H9 (cell line): ENCODE results near the gene RS1. TPM values are rescaled to one million over a fixed set of nuclear protein-coding genes. Genes with fewer than 3 reads are reported as not detected.

Source experiments
- DNase-seq: peaks from one replicate; pipeline ENCODE4 v3.0.0-alpha.2; 2017
- H2AFZ ChIP-seq: one replicate; pipeline ENCODE4 v1.6.1; 2013; ENCODE audit warnings: mild to moderate bottlenecking, low read length, control low read depth, moderate library complexity
- H2AK5ac ChIP-seq: 2 replicates; pipeline ENCODE4 v1.6.1; 2013; ENCODE audit warnings: low read length, control low read depth, mixed read lengths; ENCODE audit not compliant: insufficient read length
- H2BK120ac ChIP-seq: one replicate; pipeline ENCODE4 v1.6.1; 2013; ENCODE audit warnings: low read depth, mild to moderate bottlenecking, low read length, control low read depth, inconsistent platforms; ENCODE audit not compliant: poor library complexity, severe bottlenecking
- H2BK12ac ChIP-seq: 2 replicates; pipeline ENCODE4 v1.6.1; 2013; ENCODE audit warnings: low read length, control low read depth, mixed read lengths, low read depth; ENCODE audit not compliant: insufficient read length
- H2BK15ac ChIP-seq: 2 replicates; pipeline ENCODE4 v1.6.1; 2013; ENCODE audit warnings: low read depth, low read length, control low read depth
- H2BK20ac ChIP-seq: one replicate; pipeline ENCODE4 v1.6.1; 2013; ENCODE audit warnings: low read depth, mild to moderate bottlenecking, low read length, control low read depth, inconsistent platforms; ENCODE audit not compliant: poor library complexity, severe bottlenecking
- H2BK5ac ChIP-seq: 2 replicates; pipeline ENCODE4 v1.6.1; 2013; ENCODE audit warnings: low read length, control low read depth, mixed read lengths; ENCODE audit not compliant: insufficient read length
- H3K14ac ChIP-seq: 2 replicates; pipeline ENCODE4 v1.6.1; 2013; ENCODE audit warnings: low read length, control low read depth; ENCODE audit not compliant: insufficient read depth
- H3K18ac ChIP-seq: 2 replicates; pipeline ENCODE4 v1.6.1; 2013; ENCODE audit warnings: low read depth, mild to moderate bottlenecking, mixed read lengths, low read length, control low read depth; ENCODE audit not compliant: insufficient read length
- H3K23ac ChIP-seq: 2 replicates; pipeline ENCODE4 v1.6.1; 2013; ENCODE audit warnings: low read length, control low read depth, mixed read lengths, low read depth; ENCODE audit not compliant: insufficient read length
- H3K23me2 ChIP-seq: 2 replicates; pipeline ENCODE4 v1.6.1; 2013; ENCODE audit warnings: low read depth, mild to moderate bottlenecking, mixed read lengths, low read length, control low read depth; ENCODE audit not compliant: insufficient read length, poor library complexity, severe bottlenecking
- H3K27ac ChIP-seq: 2 replicates; pipeline ENCODE4 v1.5.1; 2013; ENCODE audit warnings: low read length, control low read depth, mixed read lengths, low read depth; ENCODE audit not compliant: insufficient read length
- H3K27me3 ChIP-seq: 2 replicates; pipeline ENCODE4 v1.6.1; 2013; ENCODE audit warnings: low read length, control low read depth, inconsistent platforms; ENCODE audit not compliant: insufficient read depth
- H3K4ac ChIP-seq: 2 replicates; pipeline ENCODE4 v1.6.1; 2013; ENCODE audit warnings: low read depth, mild to moderate bottlenecking, control low read depth, inconsistent platforms, low read length, moderate library complexity
- H3K4me1 ChIP-seq: 2 replicates; pipeline ENCODE4 v1.6.1; 2013; ENCODE audit warnings: low read length, control low read depth, inconsistent platforms; ENCODE audit not compliant: insufficient read depth
- H3K4me2 ChIP-seq: 2 replicates; pipeline ENCODE4 v1.6.1; 2013; ENCODE audit warnings: low read length, control low read depth, mixed read lengths; ENCODE audit not compliant: insufficient read length, insufficient read depth
- H3K56ac ChIP-seq: 2 replicates; pipeline ENCODE4 v1.6.1; 2013; ENCODE audit warnings: low read depth, mild to moderate bottlenecking, mixed read lengths, low read length, control low read depth; ENCODE audit not compliant: insufficient read length
- H3K79me1 ChIP-seq: 2 replicates; pipeline ENCODE4 v1.6.1; 2013; ENCODE audit warnings: low read depth, mild to moderate bottlenecking, moderate library complexity, low read length, control low read depth, inconsistent platforms; ENCODE audit not compliant: insufficient read depth, poor library complexity, severe bottlenecking
- H3K79me2 ChIP-seq: 2 replicates; pipeline ENCODE4 v1.6.1; 2013; ENCODE audit warnings: low read length, control low read depth, inconsistent platforms; ENCODE audit not compliant: insufficient read depth
- H3K9ac ChIP-seq: 2 replicates; pipeline ENCODE4 v1.6.1; 2013; ENCODE audit warnings: low read length, control low read depth, mixed read lengths; ENCODE audit not compliant: insufficient read length; ENCODE audit errors: extremely low read depth
- H3K9me3 ChIP-seq: one replicate; pipeline ENCODE4 v1.6.1; 2013; ENCODE audit warnings: low read depth, low read length, inconsistent platforms; ENCODE audit not compliant: control insufficient read depth
- H3T11ph ChIP-seq: one replicate; pipeline ENCODE4 v1.6.1; 2013; ENCODE audit warnings: mild to moderate bottlenecking, low read length, control low read depth, inconsistent platforms
- H4K20me1 ChIP-seq: one replicate; pipeline ENCODE4 v1.6.1; 2013; ENCODE audit not compliant: control insufficient read depth, insufficient read length, insufficient read depth
- H4K5ac ChIP-seq: 2 replicates; pipeline ENCODE4 v1.6.1; 2013; ENCODE audit warnings: low read depth, mild to moderate bottlenecking, mixed read lengths, low read length, control low read depth; ENCODE audit not compliant: insufficient read length
- H4K8ac ChIP-seq: replicated peaks from 2 replicates; pipeline ENCODE4 v1.6.1; 2013; ENCODE audit warnings: low read length, control low read depth, mixed read lengths, low read depth; ENCODE audit not compliant: insufficient read length
- H4K91ac ChIP-seq: 2 replicates; pipeline ENCODE4 v1.6.1; 2013; ENCODE audit warnings: low read depth, mild to moderate bottlenecking, moderate library complexity, mixed read lengths, low read length, control low read depth; ENCODE audit not compliant: insufficient read length
- H3K27ac Mint-ChIP-seq, 3 experiments: 2 replicates in 2 of 3; 3 replicates in 1 of 3; pipeline ENCODE4 v1.8.0; 2020 to 2021; ENCODE audit warnings: mixed read lengths in 3 of 3, mild to moderate bottlenecking in 1 of 3, moderate library complexity in 1 of 3
- H3K27me3 Mint-ChIP-seq: 2 replicates; pipeline ENCODE4 v1.8.0; 2021; ENCODE audit warnings: low read depth, mild to moderate bottlenecking, moderate library complexity, mixed read lengths
- H3K36me3 Mint-ChIP-seq, 3 experiments: 2 replicates in 2 of 3; 3 replicates in 1 of 3; pipeline ENCODE4 v1.8.0; 2020 to 2021; ENCODE audit warnings: low read depth in 3 of 3, mixed read lengths in 3 of 3; ENCODE audit not compliant: insufficient read depth in 1 of 3
- H3K4me1 Mint-ChIP-seq, 2 experiments: 2 replicates each; pipeline ENCODE4 v1.8.0; 2020; ENCODE audit warnings: mixed read lengths in 2 of 2
- H3K4me3 Mint-ChIP-seq, 2 experiments: 2 replicates in 1 of 2; 3 replicates in 1 of 2; pipeline ENCODE4 v1.8.0; 2020 to 2021; ENCODE audit warnings: mild to moderate bottlenecking in 2 of 2, mixed read lengths in 2 of 2, moderate library complexity in 1 of 2
- H3K9me3 Mint-ChIP-seq, 2 experiments: 2 replicates in 1 of 2; 3 replicates in 1 of 2; pipeline ENCODE4 v1.8.0; 2020; ENCODE audit warnings: mild to moderate bottlenecking in 2 of 2, mixed read lengths in 2 of 2, moderate library complexity in 1 of 2
- WGBS: extraction: QIAGEN DNeasy Blood & Tissue Kit; methylation state at CpG from one replicate; pipeline ENCODE4 v1.1.7; 2013; ENCODE audit warnings: missing lambda C conversion rate, low lambda C conversion rate, mixed read lengths; ENCODE audit not compliant: insufficient read length; ENCODE audit errors: extremely low coverage; 5-methylcytosine and 5-hydroxymethylcytosine counted together
- total RNA-seq: library from RNA; stranded (reverse); gene quantifications from 2 replicates; pipeline ENCODE4 v1.2.1, GENCODE V29; 2021
- TF ChIP-seq, protein P1 (sequence below): fragments of 200-600 bp; sonication (generic); conservative IDR thresholded peaks from 3 replicates; pipeline ENCODE4 v1.8.0; 2021; ENCODE audit warnings: antibody characterized with exemption, mild to moderate bottlenecking

Gene RS1
- total RNA-seq, 1 experiment from 2014 or later = not detected

DNA sequence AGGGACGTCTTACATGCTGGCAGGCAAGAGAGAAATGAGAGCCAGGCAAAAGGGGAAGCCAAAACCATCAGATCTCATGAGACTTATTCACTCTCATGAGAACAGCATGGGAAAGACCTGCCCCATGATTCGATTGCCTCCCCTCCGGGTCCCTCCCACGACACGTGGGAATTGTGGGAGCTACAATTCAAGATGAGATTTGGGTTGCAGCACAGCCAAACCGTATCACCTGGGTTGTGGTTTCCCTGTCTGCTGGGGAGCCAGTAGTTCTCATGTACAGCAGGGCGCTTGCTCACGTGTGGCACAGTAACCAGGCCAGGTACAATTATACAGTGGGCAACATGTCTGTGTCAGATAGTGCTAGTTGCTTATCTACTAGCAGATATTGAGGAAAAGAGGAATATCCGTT, 11.1 kb upstream of the RS1 start:
- TF ChIP-seq, protein P1, sequence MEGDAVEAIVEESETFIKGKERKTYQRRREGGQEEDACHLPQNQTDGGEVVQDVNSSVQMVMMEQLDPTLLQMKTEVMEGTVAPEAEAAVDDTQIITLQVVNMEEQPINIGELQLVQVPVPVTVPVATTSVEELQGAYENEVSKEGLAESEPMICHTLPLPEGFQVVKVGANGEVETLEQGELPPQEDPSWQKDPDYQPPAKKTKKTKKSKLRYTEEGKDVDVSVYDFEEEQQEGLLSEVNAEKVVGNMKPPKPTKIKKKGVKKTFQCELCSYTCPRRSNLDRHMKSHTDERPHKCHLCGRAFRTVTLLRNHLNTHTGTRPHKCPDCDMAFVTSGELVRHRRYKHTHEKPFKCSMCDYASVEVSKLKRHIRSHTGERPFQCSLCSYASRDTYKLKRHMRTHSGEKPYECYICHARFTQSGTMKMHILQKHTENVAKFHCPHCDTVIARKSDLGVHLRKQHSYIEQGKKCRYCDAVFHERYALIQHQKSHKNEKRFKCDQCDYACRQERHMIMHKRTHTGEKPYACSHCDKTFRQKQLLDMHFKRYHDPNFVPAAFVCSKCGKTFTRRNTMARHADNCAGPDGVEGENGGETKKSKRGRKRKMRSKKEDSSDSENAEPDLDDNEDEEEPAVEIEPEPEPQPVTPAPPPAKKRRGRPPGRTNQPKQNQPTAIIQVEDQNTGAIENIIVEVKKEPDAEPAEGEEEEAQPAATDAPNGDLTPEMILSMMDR = no peak
- H3K9ac ChIP-seq = no peak overlapping the region
- H2BK120ac ChIP-seq = no peak overlapping the region
- H3K18ac ChIP-seq = no peak overlapping the region
- no peak overlapping the region for H2AFZ ChIP-seq
- peaks cover 0 to 2% (median 0%) of the 10 kb centered on the region in 3 experiments; a peak in 3 of 7 replicates for H3K36me3 Mint-ChIP-seq
- H2BK15ac ChIP-seq = no peak overlapping the region
- H3K14ac ChIP-seq = no peak overlapping the region
- H3K9me3 ChIP-seq = peaks cover 44% of the 10 kb centered on the region
- no CpG with 5 or more reads among the region's 9 CpGs for WGBS
- H3K79me2 ChIP-seq = no peaks in the 10 kb centered on the region
- peaks cover 1% of the 10 kb centered on the region for H3K27me3 Mint-ChIP-seq
- no peak overlapping the region for H3K4ac ChIP-seq
- H4K91ac ChIP-seq = no peak overlapping the region
- no peaks in the 10 kb centered on the region for H4K20me1 ChIP-seq
- H2BK5ac ChIP-seq = no peak overlapping the region
- no peaks in the 10 kb centered on the region for H3K4me1 ChIP-seq
- H4K8ac ChIP-seq = no peak overlapping the region
- no peaks in the 10 kb centered on the region for H3K27me3 ChIP-seq
- no peak overlapping the region for H2BK12ac ChIP-seq
- no peak overlapping the region for H3K27ac ChIP-seq
- H3K23ac ChIP-seq = no peak overlapping the region
- no peak overlapping the region for H3K56ac ChIP-seq
- H4K5ac ChIP-seq = no peak overlapping the region
- no peak for DNase-seq
- H2BK20ac ChIP-seq = no peak overlapping the region
- H3K9me3 Mint-ChIP-seq = peaks cover 67 to 78% of the 10 kb centered on the region in 2 experiments
- H3K4me2 ChIP-seq = no peak overlapping the region
- H3K4me1 Mint-ChIP-seq = peaks cover 4% of the 10 kb centered on the region in 2 experiments; a peak in 2 of 4 replicates
- no peak overlapping the region for H2AK5ac ChIP-seq
- H3K27ac Mint-ChIP-seq = no peak overlapping the region
- no peak overlapping the region for H3K4me3 Mint-ChIP-seq
- no peak overlapping the region for H3T11ph ChIP-seq
- no peaks in the 10 kb centered on the region for H3K79me1 ChIP-seq
- H3K23me2 ChIP-seq = no peaks in the 10 kb centered on the region
